Measurements from ENCODE around the gene AFDN. TPM values are rescaled to one million over a fixed set of nuclear protein-coding genes. Genes with fewer than 3 reads are reported as not detected.

AFDN gene
- total RNA-seq, 4 donors from 2014 or later = 66.9 to 88.0 (median 75.3) TPM

DNA sequence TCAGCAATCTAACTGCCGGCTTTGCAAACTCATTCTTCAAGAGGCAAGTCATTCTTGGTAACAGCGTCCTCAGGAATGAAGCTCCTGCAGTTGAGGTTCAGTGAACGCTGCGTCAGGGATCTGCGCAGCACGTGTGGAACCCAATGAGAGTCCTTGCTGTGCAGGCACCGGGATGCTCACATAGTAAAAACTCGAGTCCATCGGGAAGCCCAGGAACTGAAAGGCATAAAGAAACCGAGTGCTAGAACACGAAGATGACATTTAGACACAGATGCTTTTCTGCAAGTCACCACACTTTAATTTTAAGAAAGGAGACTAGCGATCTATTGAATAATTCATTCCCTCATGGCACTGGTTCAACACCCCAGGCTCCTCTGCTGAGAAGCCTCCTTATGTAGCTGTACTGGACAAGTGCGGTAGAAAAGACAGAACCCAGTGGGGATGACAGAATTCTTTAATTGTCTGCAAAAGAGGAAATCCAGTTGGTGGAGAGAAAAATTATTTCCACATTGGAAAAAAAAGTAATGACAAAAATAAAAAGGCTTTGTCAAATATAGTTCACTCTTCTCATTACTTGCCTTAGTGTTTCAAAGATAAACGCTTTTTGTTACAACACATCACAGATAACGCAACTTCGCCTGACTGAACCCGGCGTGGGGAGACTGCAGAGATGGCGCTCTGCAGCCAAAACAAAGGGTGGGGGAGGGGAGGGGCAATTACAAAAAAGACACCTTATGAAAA lies 1.9 kb upstream of the AFDN start:
- DNase-seq (ENCODE audit: extremely low spot score) = no peak
- no peaks in the 10 kb centered on the region for H3K36me3 ChIP-seq
- intact Hi-C loops (cut with DNase I) = loop anchor here (5.0 kb wide), 1 partner anchor 38 kb away; no protein-coding TSS in a partner anchor
- H3K27ac ChIP-seq (replicated peaks in 1 of 4) = peak overlapping the region in 2 of 4 donors; percentile 62 to 69
- H3K9me3 ChIP-seq = no peaks in the 10 kb centered on the region
- peaks cover 5 to 33% (median 28%) of the 10 kb centered on the region in 4 donors for H3K4me1 ChIP-seq
- no peaks in the 10 kb centered on the region for H3K27me3 ChIP-seq
- WGBS = 53% methylated on average over 19 of the region's 19 CpGs
- H3K4me3 ChIP-seq = peak overlapping the region in 2 of 4 donors; percentile 74 to 91
- no peak for TF ChIP-seq EP300 (IDR thresholded peaks at IDR 0.05)
- no peak for TF ChIP-seq POLR2AphosphoS5 (IDR thresholded peaks at IDR 0.05)
- TF ChIP-seq, protein P1, sequence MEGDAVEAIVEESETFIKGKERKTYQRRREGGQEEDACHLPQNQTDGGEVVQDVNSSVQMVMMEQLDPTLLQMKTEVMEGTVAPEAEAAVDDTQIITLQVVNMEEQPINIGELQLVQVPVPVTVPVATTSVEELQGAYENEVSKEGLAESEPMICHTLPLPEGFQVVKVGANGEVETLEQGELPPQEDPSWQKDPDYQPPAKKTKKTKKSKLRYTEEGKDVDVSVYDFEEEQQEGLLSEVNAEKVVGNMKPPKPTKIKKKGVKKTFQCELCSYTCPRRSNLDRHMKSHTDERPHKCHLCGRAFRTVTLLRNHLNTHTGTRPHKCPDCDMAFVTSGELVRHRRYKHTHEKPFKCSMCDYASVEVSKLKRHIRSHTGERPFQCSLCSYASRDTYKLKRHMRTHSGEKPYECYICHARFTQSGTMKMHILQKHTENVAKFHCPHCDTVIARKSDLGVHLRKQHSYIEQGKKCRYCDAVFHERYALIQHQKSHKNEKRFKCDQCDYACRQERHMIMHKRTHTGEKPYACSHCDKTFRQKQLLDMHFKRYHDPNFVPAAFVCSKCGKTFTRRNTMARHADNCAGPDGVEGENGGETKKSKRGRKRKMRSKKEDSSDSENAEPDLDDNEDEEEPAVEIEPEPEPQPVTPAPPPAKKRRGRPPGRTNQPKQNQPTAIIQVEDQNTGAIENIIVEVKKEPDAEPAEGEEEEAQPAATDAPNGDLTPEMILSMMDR (IDR thresholded peaks at IDR 0.05) = no peak
- no peak for TF ChIP-seq POLR2A (IDR thresholded peaks at IDR 0.05; ENCODE audit: low read depth)

DNA sequence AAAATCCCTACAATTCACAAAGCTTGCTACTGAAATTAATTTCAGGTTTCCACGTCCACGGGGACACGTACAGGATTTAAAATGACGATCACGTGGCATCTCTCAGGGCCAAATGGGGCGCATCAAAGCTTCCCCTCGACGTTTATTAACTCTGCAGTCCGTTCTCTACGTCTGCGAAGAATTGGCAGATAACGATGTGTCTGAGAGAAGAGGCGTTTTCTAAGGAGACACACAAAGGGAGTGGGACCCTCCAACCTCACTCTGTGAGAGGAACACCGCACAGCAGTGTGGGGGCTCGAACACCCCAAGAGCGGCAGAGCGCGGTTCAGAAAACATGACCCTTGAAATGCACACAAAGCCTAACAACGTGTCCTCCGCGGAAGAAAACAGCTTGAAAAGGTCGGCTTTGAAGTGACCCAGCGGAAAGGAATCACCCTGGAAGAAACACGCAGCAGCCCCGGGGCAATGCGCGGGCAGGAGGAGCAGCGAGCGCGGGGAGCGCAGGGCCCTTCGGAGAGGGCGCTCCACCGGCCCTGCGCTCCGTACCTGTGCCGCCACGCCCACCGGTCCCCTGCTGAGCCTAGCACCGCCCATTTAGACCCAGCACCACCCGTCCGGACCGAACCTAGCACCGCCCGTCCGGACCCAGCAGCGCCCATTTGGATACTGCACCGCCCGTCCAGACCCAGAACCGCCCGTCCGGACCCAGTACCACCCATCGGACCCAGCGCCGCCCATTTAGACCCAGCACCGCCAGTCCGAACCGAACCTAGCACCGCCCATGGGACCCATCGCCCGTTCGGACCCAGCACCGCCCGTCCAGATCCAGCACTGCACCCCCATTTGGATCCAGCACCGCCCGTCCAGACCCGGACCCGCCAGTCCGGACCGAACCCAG lies 1.1 kb upstream of the AFDN start:
- intact Hi-C loops (cut with DNase I) = loop anchor here (5.0 kb wide), 1 partner anchor 37 kb away; no protein-coding TSS in a partner anchor
- Histone ChIP-seq H3K27me3 (no peaks in the 10 kb centered on the region), H3K4me1 (peaks cover 8 to 34% (median 31%) of the 10 kb centered on the region in 4 donors), H3K36me3 (no peaks in the 10 kb centered on the region), H3K27ac (replicated peaks in 1 of 4) (peak overlapping the region; percentile 54 to 69 (median 58)), H3K4me3 (peak overlapping the region; percentile 66 to 91 (median 73)), H3K9me3 (no peaks in the 10 kb centered on the region)
- DNase-seq (ENCODE audit: extremely low spot score) = no peak
- TF ChIP-seq POLR2A (IDR thresholded peaks at IDR 0.05; ENCODE audit: low read depth) (no peak), POLR2AphosphoS5 (IDR thresholded peaks at IDR 0.05) (no peak), EP300 (IDR thresholded peaks at IDR 0.05) (no peak)
- TF ChIP-seq, protein P1 (IDR thresholded peaks at IDR 0.05) = no peak
- 11% methylated on average over 56 of the region's 70 CpGs for WGBS

DNA sequence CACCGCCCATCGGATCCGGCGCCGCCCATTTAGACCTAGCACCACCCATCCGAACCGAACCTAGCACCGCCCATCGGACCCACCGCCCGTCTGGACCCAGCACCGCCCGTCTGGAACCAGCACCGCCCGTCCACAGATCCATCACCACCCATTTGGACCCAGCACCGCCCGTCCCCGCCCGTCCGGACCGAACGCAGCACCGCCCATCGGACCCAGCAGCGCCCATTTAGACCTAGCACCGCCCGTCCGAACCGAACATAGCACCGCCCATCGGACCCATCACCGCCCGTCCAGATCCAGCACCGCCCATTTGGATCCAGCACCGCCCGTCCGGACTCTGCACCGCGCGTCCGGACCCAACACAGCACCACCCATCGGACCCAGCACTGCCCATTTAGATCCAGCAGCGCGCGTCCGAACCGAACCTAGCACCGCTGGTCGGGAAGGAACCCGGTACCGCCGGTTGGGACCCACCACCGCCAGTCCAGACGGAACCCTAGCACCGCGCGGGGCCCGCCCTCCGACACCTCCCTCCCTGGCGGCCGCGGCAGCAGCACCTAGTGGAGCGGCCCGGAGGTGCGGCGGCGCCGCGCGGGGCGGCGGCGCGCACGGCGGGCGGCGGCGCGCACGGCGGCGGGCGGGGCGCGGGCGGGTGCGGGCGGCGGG lies 348 bp upstream of the AFDN start:
- H3K4me1 ChIP-seq = peaks cover 14 to 39% (median 32%) of the 10 kb centered on the region in 4 donors
- no peaks in the 10 kb centered on the region for H3K36me3 ChIP-seq
- H3K27me3 ChIP-seq = no peaks in the 10 kb centered on the region
- under 1% methylated on average over 35 of the region's 90 CpGs for WGBS
- TF ChIP-seq, protein P1 (IDR thresholded peaks at IDR 0.05) = peak; percentile 19 to 47 (median 41)
- TF ChIP-seq EP300 (IDR thresholded peaks at IDR 0.05) (no peak), POLR2AphosphoS5 (IDR thresholded peaks at IDR 0.05) (peak in 1 of 2 donors; percentile 33), POLR2A (IDR thresholded peaks at IDR 0.05; ENCODE audit: low read depth) (no peak)
- H3K9me3 ChIP-seq = no peaks in the 10 kb centered on the region
- H3K27ac ChIP-seq (replicated peaks in 1 of 4) = peak overlapping the region; percentile 54 to 69 (median 58)
- H3K4me3 ChIP-seq = peak overlapping the region; percentile 66 to 91 (median 73)
- intact Hi-C loops (cut with DNase I) = loop anchor here (5.0 kb wide), 1 partner anchor 36 kb away; no protein-coding TSS in a partner anchor
- no peak for DNase-seq (ENCODE audit: extremely low spot score)

GRCh38 chr6:167827583-167828324 lies 1.0 kb downstream of the AFDN start:
- H3K4me3 ChIP-seq = peak overlapping the region; percentile 66 to 91 (median 73)
- no peaks in the 10 kb centered on the region for H3K9me3 ChIP-seq
- TF ChIP-seq, protein P1 (IDR thresholded peaks at IDR 0.05) = no peak
- TF ChIP-seq POLR2AphosphoS5 (IDR thresholded peaks at IDR 0.05) = peak; percentile 12 to 23
- H3K36me3 ChIP-seq = no peaks in the 10 kb centered on the region
- no peaks in the 10 kb centered on the region for H3K27me3 ChIP-seq
- H3K4me1 ChIP-seq = peaks cover 23 to 52% (median 40%) of the 10 kb centered on the region in 4 donors
- whole genome bisulfite sequencing = 4% methylated on average over 20 of the region's 51 CpGs
- intact Hi-C loops (cut with DNase I) = loop anchor here (5.0 kb wide), 1 partner anchor 35 kb away; no protein-coding TSS in a partner anchor
- peak overlapping the region; percentile 77 to 85 (median 80) for H3K27ac ChIP-seq (replicated peaks in 1 of 4)
- no peak for DNase-seq (ENCODE audit: extremely low spot score)
